ENCODE measurements around the gene FILIP1L.

GRCh38 chr3:100125161-100125938, 11.0 kb upstream of the FILIP1L start:
- TF ChIP-seq CTCF (IDR thresholded peaks at IDR 0.05) (no peak), POLR2A (IDR thresholded peaks at IDR 0.05) (no peak), POLR2AphosphoS5 (IDR thresholded peaks at IDR 0.05) (no peak)

All from breast epithelium (tissue), 3 donors.